HL-60 (cell line): ENCODE measurements around the gene TAL1.

Experiments
- DNase-seq, 2 experiments: peaks; one replicate each; pipeline ENCODE4 v3.0.0-alpha.2; 2010 to 2020; ENCODE audit warnings: low read depth in 1 of 2, low spot score in 1 of 2
- H3K27ac ChIP-seq: fragments of 250-450 bp; sonication (Bioruptor Pico); replicated peaks from 2 replicates; pipeline ENCODE4 v1.5.1; 2020; ENCODE audit warnings: mild to moderate bottlenecking, moderate library complexity
- H3K27me3 ChIP-seq: fragments of 250-450 bp; sonication (Bioruptor Pico); 2 replicates; pipeline ENCODE4 v1.5.1; 2021; ENCODE audit warnings: mild to moderate bottlenecking, moderate library complexity; ENCODE audit not compliant: insufficient read depth, poor library complexity, severe bottlenecking
- H3K4me3 ChIP-seq: replicated peaks from 2 replicates; pipeline ENCODE4 v1.5.1; 2011; ENCODE audit warnings: mild to moderate bottlenecking, control low read depth, low read length; ENCODE audit not compliant: insufficient read depth
- GABPA ChIP-seq: IDR thresholded peaks from 2 replicates; pipeline ENCODE4 v1.6.1; 2012; ENCODE audit warnings: low read depth
- POLR2AphosphoS5 ChIP-seq: IDR thresholded peaks from 2 replicates; pipeline ENCODE4 v1.6.1; 2012; ENCODE audit warnings: low read depth
- SPI1 ChIP-seq: IDR thresholded peaks from 2 replicates; pipeline ENCODE4 v1.6.1; 2012; ENCODE audit warnings: low read depth, mild to moderate bottlenecking, borderline replicate concordance
- TF ChIP-seq, protein P1 (sequence below): IDR thresholded peaks from one replicate; pipeline ENCODE4 v1.5.1; 2011; ENCODE audit warnings: low read length, control low read depth, inconsistent platforms; ENCODE audit not compliant: insufficient read depth
- TF ChIP-seq, protein P2 (sequence below): IDR thresholded peaks from 2 replicates; pipeline ENCODE4 v1.6.1; 2012; ENCODE audit warnings: low read depth; ENCODE audit not compliant: insufficient replicate concordance

Gene TAL1

DNA sequence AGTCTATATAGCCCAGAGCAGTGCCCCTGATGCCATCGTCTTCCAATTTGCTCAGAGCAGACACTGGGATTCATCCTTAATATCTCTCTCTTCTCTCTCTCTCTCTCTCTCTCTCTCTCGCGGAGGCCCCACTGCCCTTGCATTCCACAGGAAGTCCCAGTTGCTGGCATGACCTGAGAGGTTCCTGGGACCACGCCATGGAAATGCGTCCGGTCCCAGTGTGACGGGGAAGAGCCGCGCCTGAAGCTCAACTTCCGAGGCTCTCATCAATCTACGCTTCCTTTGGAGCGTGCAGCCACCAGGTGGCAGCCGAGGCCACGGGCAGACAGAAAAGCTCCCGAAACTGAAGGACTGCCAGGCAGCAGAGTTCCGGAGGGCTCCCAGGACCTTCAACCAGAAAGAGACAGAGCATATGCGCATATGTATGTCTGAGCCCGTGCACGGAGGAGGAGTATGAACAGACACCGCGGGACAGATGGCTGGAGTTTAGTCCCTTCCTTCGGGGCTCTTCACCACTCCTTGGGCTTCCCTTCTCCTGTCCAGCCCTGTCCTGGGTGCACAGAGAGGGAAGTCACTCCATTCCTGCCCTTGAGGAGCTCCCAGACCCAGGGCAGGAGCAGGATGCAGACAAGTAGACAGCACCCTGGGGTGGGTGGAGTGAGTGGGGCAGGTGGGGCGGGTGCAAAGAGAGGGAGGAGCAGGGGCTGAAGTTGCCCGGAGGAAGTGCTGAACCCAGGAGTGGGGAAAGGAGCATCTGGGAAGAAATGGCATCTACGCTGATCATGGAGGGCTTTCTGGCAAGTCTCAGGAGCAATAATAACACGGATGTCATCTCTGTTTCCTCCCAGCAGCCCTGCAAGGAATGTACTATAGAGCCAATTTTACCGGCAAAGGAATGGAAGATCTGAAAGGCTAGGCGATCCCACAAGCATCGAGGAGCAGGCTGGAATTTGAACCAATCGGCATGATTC lies 52.7 kb downstream of the TAL1 start:
- TF ChIP-seq, protein P1, sequence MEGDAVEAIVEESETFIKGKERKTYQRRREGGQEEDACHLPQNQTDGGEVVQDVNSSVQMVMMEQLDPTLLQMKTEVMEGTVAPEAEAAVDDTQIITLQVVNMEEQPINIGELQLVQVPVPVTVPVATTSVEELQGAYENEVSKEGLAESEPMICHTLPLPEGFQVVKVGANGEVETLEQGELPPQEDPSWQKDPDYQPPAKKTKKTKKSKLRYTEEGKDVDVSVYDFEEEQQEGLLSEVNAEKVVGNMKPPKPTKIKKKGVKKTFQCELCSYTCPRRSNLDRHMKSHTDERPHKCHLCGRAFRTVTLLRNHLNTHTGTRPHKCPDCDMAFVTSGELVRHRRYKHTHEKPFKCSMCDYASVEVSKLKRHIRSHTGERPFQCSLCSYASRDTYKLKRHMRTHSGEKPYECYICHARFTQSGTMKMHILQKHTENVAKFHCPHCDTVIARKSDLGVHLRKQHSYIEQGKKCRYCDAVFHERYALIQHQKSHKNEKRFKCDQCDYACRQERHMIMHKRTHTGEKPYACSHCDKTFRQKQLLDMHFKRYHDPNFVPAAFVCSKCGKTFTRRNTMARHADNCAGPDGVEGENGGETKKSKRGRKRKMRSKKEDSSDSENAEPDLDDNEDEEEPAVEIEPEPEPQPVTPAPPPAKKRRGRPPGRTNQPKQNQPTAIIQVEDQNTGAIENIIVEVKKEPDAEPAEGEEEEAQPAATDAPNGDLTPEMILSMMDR: peak; percentile 95
- peak; percentile 37; the same call in 1 of the 2 replicates for TF ChIP-seq GABPA
- no peak for TF ChIP-seq SPI1
- TF ChIP-seq POLR2AphosphoS5: 0 out of 2 replicates have a peak, but pooled peaks have one; percentile 46
- TF ChIP-seq, protein P2, sequence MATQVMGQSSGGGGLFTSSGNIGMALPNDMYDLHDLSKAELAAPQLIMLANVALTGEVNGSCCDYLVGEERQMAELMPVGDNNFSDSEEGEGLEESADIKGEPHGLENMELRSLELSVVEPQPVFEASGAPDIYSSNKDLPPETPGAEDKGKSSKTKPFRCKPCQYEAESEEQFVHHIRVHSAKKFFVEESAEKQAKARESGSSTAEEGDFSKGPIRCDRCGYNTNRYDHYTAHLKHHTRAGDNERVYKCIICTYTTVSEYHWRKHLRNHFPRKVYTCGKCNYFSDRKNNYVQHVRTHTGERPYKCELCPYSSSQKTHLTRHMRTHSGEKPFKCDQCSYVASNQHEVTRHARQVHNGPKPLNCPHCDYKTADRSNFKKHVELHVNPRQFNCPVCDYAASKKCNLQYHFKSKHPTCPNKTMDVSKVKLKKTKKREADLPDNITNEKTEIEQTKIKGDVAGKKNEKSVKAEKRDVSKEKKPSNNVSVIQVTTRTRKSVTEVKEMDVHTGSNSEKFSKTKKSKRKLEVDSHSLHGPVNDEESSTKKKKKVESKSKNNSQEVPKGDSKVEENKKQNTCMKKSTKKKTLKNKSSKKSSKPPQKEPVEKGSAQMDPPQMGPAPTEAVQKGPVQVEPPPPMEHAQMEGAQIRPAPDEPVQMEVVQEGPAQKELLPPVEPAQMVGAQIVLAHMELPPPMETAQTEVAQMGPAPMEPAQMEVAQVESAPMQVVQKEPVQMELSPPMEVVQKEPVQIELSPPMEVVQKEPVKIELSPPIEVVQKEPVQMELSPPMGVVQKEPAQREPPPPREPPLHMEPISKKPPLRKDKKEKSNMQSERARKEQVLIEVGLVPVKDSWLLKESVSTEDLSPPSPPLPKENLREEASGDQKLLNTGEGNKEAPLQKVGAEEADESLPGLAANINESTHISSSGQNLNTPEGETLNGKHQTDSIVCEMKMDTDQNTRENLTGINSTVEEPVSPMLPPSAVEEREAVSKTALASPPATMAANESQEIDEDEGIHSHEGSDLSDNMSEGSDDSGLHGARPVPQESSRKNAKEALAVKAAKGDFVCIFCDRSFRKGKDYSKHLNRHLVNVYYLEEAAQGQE: no peak
- peak; percentile 78 to 87 for DNase-seq
- Histone ChIP-seq H3K4me3 (peak overlapping the region; percentile 29), H3K27me3 (no peaks in the 10 kb centered on the region), H3K27ac (no peak overlapping the region)

DNA sequence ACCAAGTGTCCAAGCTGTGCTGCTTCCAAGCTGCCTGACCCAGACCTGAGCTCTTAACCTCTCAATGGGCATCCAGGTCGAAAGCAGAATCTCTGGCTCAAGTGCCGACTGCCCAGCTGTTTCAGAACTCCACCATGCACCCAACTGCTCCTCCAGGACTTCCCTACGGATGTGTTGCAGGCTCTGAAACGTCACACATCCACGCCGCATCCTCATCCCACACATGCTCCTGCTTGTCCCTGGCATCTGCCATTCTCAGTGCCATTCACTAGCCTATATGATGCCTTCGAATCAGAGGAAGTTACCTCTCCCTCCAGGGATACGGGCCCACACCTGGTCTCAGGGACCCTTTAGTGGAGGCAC lies 53.4 kb downstream of the TAL1 start:
- DNase-seq: no peak
- H3K27ac ChIP-seq: no peak overlapping the region
- no peaks in the 10 kb centered on the region for H3K27me3 ChIP-seq
- peak overlapping the region; percentile 29 for H3K4me3 ChIP-seq
- TF ChIP-seq, protein P2: no peak
- TF ChIP-seq SPI1: no peak
- TF ChIP-seq POLR2AphosphoS5: no peak
- TF ChIP-seq, protein P1: no peak
- no peak for TF ChIP-seq GABPA

DNA sequence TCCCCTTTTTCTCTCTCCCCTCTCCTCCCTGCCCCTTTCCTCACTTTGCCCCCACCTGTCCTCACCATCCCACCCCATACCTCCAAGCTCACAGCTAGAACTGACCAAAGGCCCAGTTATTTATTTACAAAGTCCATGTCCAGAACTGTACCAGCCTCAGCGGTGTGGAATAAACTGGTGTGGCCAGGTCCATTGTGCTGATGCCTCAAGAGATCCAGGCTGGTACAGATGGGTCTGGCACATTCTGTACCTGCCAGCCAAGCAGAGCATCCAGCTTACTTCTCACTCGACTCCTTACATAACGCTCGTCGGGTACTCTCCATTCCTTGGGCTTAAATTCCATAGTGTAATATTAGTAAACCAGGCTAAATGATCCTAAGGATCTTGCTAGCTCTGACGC lies 54.0 kb downstream of the TAL1 start:
- Histone ChIP-seq H3K27ac (no peak overlapping the region), H3K4me3 (no peak overlapping the region), H3K27me3 (no peaks in the 10 kb centered on the region)
- no peak for DNase-seq
- TF ChIP-seq POLR2AphosphoS5: no peak
- TF ChIP-seq, protein P1: no peak
- TF ChIP-seq, protein P2: no peak
- no peak for TF ChIP-seq GABPA
- no peak for TF ChIP-seq SPI1
